Activated naive CD4-positive, alpha-beta T cell treated with anti-CD3 and anti-CD28 coated beads, Interleukin-2, amount 50 U/mL, for 24 hours (primary cell): ENCODE measurements around the gene PTGER1.
"Not testable (repeated sequence)": the region's sequence is repeated elsewhere in the genome, so short reads cannot be mapped to it uniquely, and the experiment has no call there.

Source experiments
- H3K27ac Mint-ChIP-seq: one replicate; pipeline ENCODE4 v1.8.0; 2021; ENCODE audit warnings: mild to moderate bottlenecking, mixed read lengths
- H3K27me3 Mint-ChIP-seq: one replicate; pipeline ENCODE4 v1.8.0; 2021; ENCODE audit warnings: mixed read lengths
- H3K36me3 Mint-ChIP-seq: one replicate; pipeline ENCODE4 v1.8.0; 2021; ENCODE audit warnings: mixed read lengths
- H3K4me1 Mint-ChIP-seq: one replicate; pipeline ENCODE4 v1.8.0; 2021; ENCODE audit warnings: mixed read lengths
- H3K4me3 Mint-ChIP-seq: one replicate; pipeline ENCODE4 v1.8.0; 2021; ENCODE audit warnings: mild to moderate bottlenecking, mixed read lengths
- H3K9me3 Mint-ChIP-seq: one replicate; pipeline ENCODE4 v1.8.0; 2021; ENCODE audit warnings: mixed read lengths

The PTGER1 gene

DNA sequence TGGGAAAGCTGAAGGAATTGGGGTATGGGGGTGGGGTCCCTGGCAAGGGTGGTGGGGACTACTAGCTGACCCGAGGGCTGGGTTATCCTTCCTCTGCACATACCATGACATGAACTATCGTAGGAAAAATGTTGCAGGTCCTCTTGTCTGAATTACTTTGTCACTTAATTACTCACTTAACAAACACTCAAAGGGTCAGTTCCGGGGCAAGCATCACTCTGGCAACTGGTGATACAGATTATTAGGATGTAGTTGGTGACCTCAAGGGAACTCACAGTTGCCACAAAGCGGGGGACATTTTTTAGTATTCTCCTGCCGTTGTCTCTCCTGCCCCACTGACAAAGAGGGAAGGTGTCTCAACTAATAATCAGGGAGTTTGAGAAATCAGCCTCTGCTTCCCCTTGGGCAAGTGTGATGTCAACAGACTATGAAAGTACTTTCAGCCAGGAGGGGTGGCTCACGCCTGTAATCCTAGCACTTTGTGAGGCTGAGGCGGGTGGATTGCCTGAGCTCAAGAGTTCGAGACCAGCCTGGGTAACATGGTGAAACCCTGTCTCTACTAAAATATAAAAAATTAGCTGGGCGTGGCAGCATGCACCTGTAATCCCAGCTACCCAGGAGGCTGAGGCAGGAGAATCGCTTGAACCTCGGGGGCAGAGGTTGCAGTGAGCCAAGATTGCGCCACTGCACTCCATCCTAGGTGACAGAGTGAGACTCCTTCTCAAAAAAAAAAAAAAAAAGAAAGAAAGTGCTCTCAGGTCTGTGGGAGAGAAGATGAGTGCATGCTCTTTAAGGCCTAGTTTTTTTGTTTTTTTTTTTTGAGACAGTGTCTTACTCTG lies 32.8 kb upstream of the PTGER1 start:
- H3K9me3 Mint-ChIP-seq: no peaks in the 10 kb centered on the region
- H3K4me3 Mint-ChIP-seq: peak overlapping the region; percentile 64
- H3K36me3 Mint-ChIP-seq: no peaks in the 10 kb centered on the region

GRCh38 chr19:14505488-14506239 lies 30.5 kb upstream of the PTGER1 start:
- peaks cover 67% of the 10 kb centered on the region for H3K4me1 Mint-ChIP-seq
- no peaks in the 10 kb centered on the region for H3K27me3 Mint-ChIP-seq
- H3K4me3 Mint-ChIP-seq: peak overlapping the region; percentile 67
- H3K36me3 Mint-ChIP-seq: no peaks in the 10 kb centered on the region
- no peaks in the 10 kb centered on the region for H3K9me3 Mint-ChIP-seq
- H3K27ac Mint-ChIP-seq: peak overlapping the region; percentile 90

More for the DNA sequence above, 32.8 kb upstream of the PTGER1 start:
- Mint-ChIP-seq H3K27ac (peak overlapping the region; percentile 89), H3K4me1 (peaks cover 75% of the 10 kb centered on the region), H3K27me3 (no peaks in the 10 kb centered on the region)

DNA sequence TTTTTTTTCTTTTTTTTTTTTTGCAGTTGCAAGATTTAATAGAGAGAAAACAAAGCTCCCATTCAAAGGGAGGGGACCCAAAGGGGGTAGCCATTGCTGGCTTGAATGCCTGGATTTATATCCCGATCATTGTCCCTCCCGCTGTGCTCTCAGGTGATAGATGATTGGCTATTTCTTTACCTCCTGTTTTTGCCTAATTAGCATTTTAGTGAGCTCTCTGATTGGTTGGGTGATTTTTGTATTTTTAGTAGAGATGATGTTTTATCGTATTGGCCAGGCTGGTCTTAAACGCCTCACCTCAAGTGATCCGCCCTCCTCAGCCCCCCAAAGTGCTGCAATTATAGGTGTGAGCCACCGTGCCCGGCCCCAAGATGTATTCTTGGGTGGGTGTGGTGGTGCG lies 29.4 kb upstream of the PTGER1 start:
- not testable (repeated sequence) for H3K27ac Mint-ChIP-seq, H3K27me3 Mint-ChIP-seq, H3K36me3 Mint-ChIP-seq, H3K4me3 Mint-ChIP-seq, H3K9me3 Mint-ChIP-seq
- peaks cover 59% of the 10 kb centered on the region for H3K4me1 Mint-ChIP-seq

DNA sequence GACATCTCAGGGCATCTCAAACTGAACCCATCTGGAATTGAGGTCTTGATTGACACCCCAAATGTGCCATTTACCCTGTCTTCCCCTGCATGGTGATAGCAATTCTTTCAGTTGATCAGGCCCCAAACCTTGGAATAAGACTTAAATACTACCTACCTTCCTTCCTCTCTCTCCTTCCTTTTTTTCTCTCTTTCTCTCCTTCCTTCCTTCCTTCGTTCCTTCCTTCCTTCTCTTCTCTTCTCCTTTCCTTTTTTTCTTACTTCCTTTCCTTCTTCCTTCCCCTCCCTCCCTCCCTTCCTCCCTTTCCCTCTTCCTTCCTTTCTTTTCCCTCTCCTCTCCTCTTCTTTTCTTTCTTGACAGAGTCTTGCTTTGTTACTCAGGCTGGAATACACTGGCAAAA lies 28.1 kb upstream of the PTGER1 start:
- Mint-ChIP-seq H3K27me3 (no peaks in the 10 kb centered on the region), H3K9me3 (no peaks in the 10 kb centered on the region)

DNA sequence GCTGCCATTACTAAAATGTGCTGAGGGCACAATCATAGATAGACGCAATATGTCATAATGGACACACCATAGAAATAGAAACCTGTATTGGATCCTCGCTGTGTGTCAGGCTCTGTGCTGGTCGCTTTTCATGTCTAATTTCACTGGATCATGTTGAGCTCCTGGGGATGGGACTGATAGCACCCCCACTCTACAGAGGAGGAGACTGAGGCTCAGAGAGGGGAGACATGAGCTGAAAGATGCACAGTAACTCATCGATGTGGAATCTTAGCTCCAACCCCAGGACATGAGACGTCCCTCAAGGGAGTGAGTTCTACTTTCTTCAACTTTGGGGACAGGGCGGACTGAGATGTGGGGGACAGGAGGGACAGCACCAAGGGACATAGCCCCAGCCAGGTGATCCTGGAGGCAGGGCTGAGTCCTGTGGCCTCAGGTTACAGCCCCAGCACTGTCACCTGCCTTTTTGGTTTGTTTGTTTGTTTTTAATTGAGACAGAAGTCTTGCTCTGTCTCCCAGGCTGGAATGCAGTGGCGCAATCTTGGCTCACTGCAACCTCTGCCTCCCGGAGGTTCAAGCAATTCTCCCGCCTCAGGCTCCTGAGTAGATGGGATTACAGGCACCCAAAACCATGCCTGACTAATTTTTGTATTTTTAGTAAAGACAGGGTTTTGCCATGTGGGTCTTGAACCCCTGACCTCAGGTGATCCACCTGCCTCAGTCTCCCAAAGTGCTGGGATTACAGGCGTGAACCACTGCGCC lies 27.4 kb upstream of the PTGER1 start:
- Mint-ChIP-seq H3K27me3 (no peaks in the 10 kb centered on the region), H3K36me3 (no peaks in the 10 kb centered on the region), H3K9me3 (no peaks in the 10 kb centered on the region), H3K4me1 (peaks cover 43% of the 10 kb centered on the region), H3K27ac (no peak overlapping the region), H3K4me3 (no peak overlapping the region)

More for the DNA sequence above, 28.1 kb upstream of the PTGER1 start:
- Mint-ChIP-seq H3K27ac (peak overlapping the region; percentile 68), H3K36me3 (no peaks in the 10 kb centered on the region), H3K4me1 (peaks cover 51% of the 10 kb centered on the region), H3K4me3 (no peak overlapping the region)

GRCh38 chr19:14497228-14497921 lies 22.2 kb upstream of the PTGER1 start:
- H3K9me3 Mint-ChIP-seq: no peaks in the 10 kb centered on the region
- no peaks in the 10 kb centered on the region for H3K27me3 Mint-ChIP-seq
- peaks cover 30% of the 10 kb centered on the region for H3K4me1 Mint-ChIP-seq
- H3K27ac Mint-ChIP-seq: no peak overlapping the region
- peak overlapping the region; percentile 76 for H3K4me3 Mint-ChIP-seq
- H3K36me3 Mint-ChIP-seq: peaks cover 3% of the 10 kb centered on the region

DNA sequence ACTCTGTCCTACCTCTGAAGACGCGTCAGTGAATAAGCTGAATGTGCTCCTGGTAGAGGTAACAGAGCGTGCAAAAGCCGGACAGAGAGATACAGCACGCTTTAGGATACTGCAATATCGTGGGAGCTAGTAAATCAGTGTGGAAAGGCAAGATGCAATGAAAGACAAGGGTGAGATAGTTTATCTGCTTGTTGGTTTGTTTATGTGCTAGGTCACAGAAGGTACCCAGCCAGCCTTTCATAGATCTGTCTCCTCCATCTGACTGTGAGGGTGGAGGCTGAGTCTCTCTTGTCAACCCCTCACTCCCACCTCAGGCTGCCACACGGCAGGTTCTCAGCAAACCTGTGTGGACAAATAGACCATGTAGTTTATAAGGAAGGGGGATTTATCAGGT lies 21.7 kb upstream of the PTGER1 start:
- Mint-ChIP-seq H3K27me3 (no peaks in the 10 kb centered on the region), H3K27ac (peak overlapping the region; percentile 75), H3K4me3 (peak overlapping the region; percentile 76), H3K4me1 (peaks cover 30% of the 10 kb centered on the region), H3K9me3 (no peaks in the 10 kb centered on the region), H3K36me3 (peaks cover 3% of the 10 kb centered on the region)

GRCh38 chr19:14496029-14496833 lies 21.1 kb upstream of the PTGER1 start, which contains the start of gene GIPC1:
Gene GIPC1 (minus strand): TSS chr19:14496127. CDS start chr19:14482976, 13,151 bp downstream.
- Mint-ChIP-seq H3K27ac (peak within 1 kb of the TSS; percentile 75), H3K4me3 (peak within 1 kb of the TSS; percentile 83), H3K27me3 (no peaks in the 10 kb centered on the region), H3K36me3 (peaks cover 4% of the 10 kb centered on the region), H3K4me1 (peaks cover 30% of the 10 kb centered on the region), H3K9me3 (no peaks in the 10 kb centered on the region)

- peaks cover 30% of the 10 kb centered on the region for H3K4me1 Mint-ChIP-seq
- H3K9me3 Mint-ChIP-seq: no peaks in the 10 kb centered on the region
- H3K27ac Mint-ChIP-seq: peak overlapping the region; percentile 47
- H3K36me3 Mint-ChIP-seq: peaks cover 4% of the 10 kb centered on the region
- peak overlapping the region; percentile 83 for H3K4me3 Mint-ChIP-seq
- H3K27me3 Mint-ChIP-seq: no peaks in the 10 kb centered on the region
Observed at GRCh38 chr19:14495672-14496028, 20.5 kb upstream of the PTGER1 start.

GRCh38 chr19:14494910-14495671 lies 19.9 kb upstream of the PTGER1 start:
- H3K4me3 Mint-ChIP-seq: peak overlapping the region; percentile 83
- no peaks in the 10 kb centered on the region for H3K27me3 Mint-ChIP-seq
- peaks cover 30% of the 10 kb centered on the region for H3K4me1 Mint-ChIP-seq
- no peaks in the 10 kb centered on the region for H3K9me3 Mint-ChIP-seq
- peaks cover 4% of the 10 kb centered on the region for H3K36me3 Mint-ChIP-seq
- peak overlapping the region; percentile 59 for H3K27ac Mint-ChIP-seq

GRCh38 chr19:14494411-14494810 lies 19.3 kb upstream of the PTGER1 start:
- H3K27me3 Mint-ChIP-seq: no peaks in the 10 kb centered on the region
- H3K4me3 Mint-ChIP-seq: peak overlapping the region; percentile 68
- H3K4me1 Mint-ChIP-seq: peaks cover 30% of the 10 kb centered on the region
- peaks cover 4% of the 10 kb centered on the region for H3K36me3 Mint-ChIP-seq
- no peaks in the 10 kb centered on the region for H3K9me3 Mint-ChIP-seq
- H3K27ac Mint-ChIP-seq: peak overlapping the region; percentile 59

- Mint-ChIP-seq H3K4me3 (no peak overlapping the region), H3K9me3 (no peaks in the 10 kb centered on the region), H3K27me3 (no peaks in the 10 kb centered on the region), H3K27ac (peak overlapping the region; percentile 1), H3K36me3 (peaks cover 4% of the 10 kb centered on the region), H3K4me1 (peaks cover 30% of the 10 kb centered on the region)
Observed at GRCh38 chr19:14492756-14493337, 17.7 kb upstream of the PTGER1 start.

- H3K4me1 Mint-ChIP-seq: peaks cover 6% of the 10 kb centered on the region
- H3K27ac Mint-ChIP-seq: no peak overlapping the region
- H3K4me3 Mint-ChIP-seq: no peak overlapping the region
- peaks cover 1% of the 10 kb centered on the region for H3K36me3 Mint-ChIP-seq
- no peaks in the 10 kb centered on the region for H3K27me3 Mint-ChIP-seq
- H3K9me3 Mint-ChIP-seq: no peaks in the 10 kb centered on the region
Observed at GRCh38 chr19:14487370-14488125, 12.4 kb upstream of the PTGER1 start.
